A549 (cell line): ENCODE results near the gene SMG6. TPM values are rescaled to one million over a fixed set of nuclear protein-coding genes. Genes with fewer than 3 reads are reported as not detected.
"Not testable (repeated sequence)": the region's sequence is repeated elsewhere in the genome, so short reads cannot be mapped to it uniquely, and the experiment has no call there.

Experiments used
- ATAC-seq, 2 experiments: fragments of 200-7000 bp in 1 of 2; fragments of >200 bp in 1 of 2; cut with Nextera tagmentation in 1 of 2; cut with Tn5 transposase in 1 of 2; 3 replicates each; pipeline versions ENCODE4 v1.8.0 to v1.9.1; 2018 to 2020; ENCODE audit warnings: mild to moderate bottlenecking in 1 of 2, moderate library complexity in 1 of 2
- CTCF ChIA-PET: fragments of 300-600 bp; sonication (Branson Sonifier 250); formaldehyde crosslinking; extraction: SDS; loops from one replicate; lab custom pipeline; 2021; ENCODE audit warnings: antibody characterized with exemption, inconsistent platforms; lab: Yijun Ruan, JAX
- POLR2A ChIA-PET: fragments of 350-600 bp; formaldehyde crosslinking; extraction: SDS; loops from one replicate; lab custom pipeline; 2021; ENCODE audit warnings: antibody characterized with exemption, inconsistent platforms; lab: Yijun Ruan, JAX
- DNase-seq, 2 experiments: peaks; one replicate each; pipeline versions ENCODE4 v3.0.0 to v3.0.0-alpha.2; 2011 to 2016; ENCODE audit warnings: low read depth in 1 of 2, low spot score in 1 of 2
- FAIRE-seq: peaks from 2 replicates; lab custom pipeline; 2011; peaks lifted over from hg19 to GRCh38; lab: Jason Lieb, UNC
- H3K27ac ChIP-seq, 2 experiments: fragments of >200 bp; sonication (Bioruptor Twin); formaldehyde crosslinking; 3 replicates each; pipeline ENCODE4 v1.5.1; 2016 to 2017
- H3K4me1 ChIP-seq: fragments of >200 bp; sonication (Bioruptor Twin); formaldehyde crosslinking; 3 replicates; pipeline ENCODE4 v1.6.1; 2016
- H3K4me2 ChIP-seq: fragments of >200 bp; sonication (Bioruptor Twin); formaldehyde crosslinking; 3 replicates; pipeline ENCODE4 v1.6.1; 2016
- H3K4me3 ChIP-seq: fragments of >200 bp; sonication (Bioruptor Twin); formaldehyde crosslinking; 3 replicates; pipeline ENCODE4 v1.5.1; 2016
- H3K9me3 ChIP-seq: fragments of >200 bp; sonication (Bioruptor Twin); formaldehyde crosslinking; 3 replicates; pipeline ENCODE4 v1.6.1; 2016
- BCL3 ChIP-seq: fragments of >200 bp; sonication (Bioruptor Twin); formaldehyde crosslinking; IDR thresholded peaks from 3 replicates; pipeline ENCODE4 v1.6.1; 2016
- BHLHE40 ChIP-seq: IDR thresholded peaks from 2 replicates; pipeline ENCODE4 v1.6.1; 2012; ENCODE audit warnings: low read depth, low read length, inconsistent platforms
- CBX2 ChIP-seq: fragments of 200-600 bp; sonication (generic); IDR thresholded peaks from 2 replicates; pipeline ENCODE4 v1.6.1; 2016; ENCODE audit warnings: low read depth, mild to moderate bottlenecking, borderline replicate concordance
- CBX8 ChIP-seq: fragments of 200-600 bp; sonication (generic); IDR thresholded peaks from 2 replicates; pipeline ENCODE4 v1.6.1; 2016
- CEBPB ChIP-seq, 2 experiments: fragments of >200 bp in 1 of 2; sonication (Bioruptor Twin) in 1 of 2; formaldehyde crosslinking in 1 of 2; IDR thresholded peaks; 2 replicates each; pipeline ENCODE4 v1.6.1; 2012 to 2016
- CHD4 ChIP-seq: fragments of 200-600 bp; sonication (generic); IDR thresholded peaks from 2 replicates; pipeline ENCODE4 v1.6.1; 2016; ENCODE audit warnings: antibody characterized with exemption, mild to moderate bottlenecking, borderline replicate concordance
- CTCF ChIP-seq: fragments of >200 bp; sonication (Bioruptor Twin); formaldehyde crosslinking; IDR thresholded peaks from 3 replicates; pipeline ENCODE4 v1.5.1; 2016
- E2F6 ChIP-seq: IDR thresholded peaks from 2 replicates; pipeline ENCODE4 v1.6.1; 2012; ENCODE audit warnings: low read depth, borderline replicate concordance
- EP300 ChIP-seq, 2 experiments: fragments of >200 bp; sonication (Bioruptor Twin); formaldehyde crosslinking; IDR thresholded peaks; 2 replicates in 1 of 2; 3 replicates in 1 of 2; pipeline ENCODE4 v1.6.1; 2016 to 2017
- ESRRA ChIP-seq: fragments of 150-350 bp; IDR thresholded peaks from 2 replicates; pipeline ENCODE4 v1.6.1; 2014; ENCODE audit warnings: mild to moderate bottlenecking, low read length, borderline replicate concordance
- FOSL2 ChIP-seq, 2 experiments: fragments of 450-650 bp in 1 of 2; fragments of >200 bp in 1 of 2; sonication (Bioruptor Twin) in 1 of 2; formaldehyde crosslinking; IDR thresholded peaks; 2 replicates each; pipeline versions ENCODE4 v1.5.0 to v1.6.1; 2016 to 2020; ENCODE audit warnings: mild to moderate bottlenecking in 1 of 2, moderate library complexity in 1 of 2
- HDAC2 ChIP-seq: fragments of 200-600 bp; sonication (generic); IDR thresholded peaks from 2 replicates; pipeline ENCODE4 v1.6.1; 2016
- HOXA7 ChIP-seq: fragments of 250-450 bp; sonication (Bioruptor Pico); IDR thresholded peaks from 2 replicates; pipeline ENCODE4 v1.5.0; 2020; ENCODE audit warnings: mild to moderate bottlenecking, moderate library complexity
- HOXB13 ChIP-seq: fragments of 250-450 bp; sonication (Bioruptor Pico); IDR thresholded peaks from 2 replicates; pipeline ENCODE4 v1.5.0; 2020; ENCODE audit warnings: low read depth, mild to moderate bottlenecking, moderate library complexity
- JUNB ChIP-seq: fragments of >200 bp; sonication (Bioruptor Twin); formaldehyde crosslinking; IDR thresholded peaks from 2 replicates; pipeline ENCODE4 v1.6.1; 2016
- MAFK ChIP-seq: fragments of 450-650 bp; IDR thresholded peaks from 2 replicates; pipeline ENCODE4 v1.6.1; 2014; ENCODE audit not compliant: partially characterized antibody
- MAX ChIP-seq: IDR thresholded peaks from 2 replicates; pipeline ENCODE4 v1.6.1; 2012
- NFE2L2 ChIP-seq: fragments of 150-350 bp; conservative IDR thresholded peaks from 2 replicates; pipeline ENCODE4 v1.6.1; 2014; ENCODE audit warnings: low read length
- NPAS2 ChIP-seq: fragments of 250-450 bp; sonication (Bioruptor Pico); IDR thresholded peaks from 2 replicates; pipeline ENCODE4 v1.8.0; 2022; ENCODE audit warnings: mild to moderate bottlenecking, moderate library complexity, borderline replicate concordance
- PBX3 ChIP-seq: IDR thresholded peaks from 2 replicates; pipeline ENCODE4 v1.6.1; 2012
- RAD21 ChIP-seq, 2 experiments: fragments of >200 bp in 1 of 2; sonication (Bioruptor Twin) in 1 of 2; formaldehyde crosslinking in 1 of 2; IDR thresholded peaks in 1 of 2; conservative IDR thresholded peaks in 1 of 2; 2 replicates in 1 of 2; 3 replicates in 1 of 2; pipeline ENCODE4 v1.6.1; 2012 to 2018; ENCODE audit warnings: inconsistent platforms in 1 of 2
- RARB ChIP-seq: fragments of 250-450 bp; sonication (Bioruptor Pico); IDR thresholded peaks from 2 replicates; pipeline ENCODE4 v1.8.0; 2021; ENCODE audit warnings: mild to moderate bottlenecking, moderate library complexity
- SMC3 ChIP-seq: fragments of >200 bp; sonication (Bioruptor Twin); formaldehyde crosslinking; IDR thresholded peaks from 3 replicates; pipeline ENCODE4 v1.6.1; 2018; ENCODE audit warnings: inconsistent platforms
- SREBF2 ChIP-seq: fragments of 450-650 bp; IDR thresholded peaks from 2 replicates; pipeline ENCODE4 v1.6.1; 2014; ENCODE audit warnings: mild to moderate bottlenecking, moderate library complexity
- TFCP2L1 ChIP-seq: fragments of 250-450 bp; sonication (Bioruptor Pico); IDR thresholded peaks from 2 replicates; pipeline ENCODE4 v1.5.0; 2021; ENCODE audit warnings: mild to moderate bottlenecking
- USF2 ChIP-seq: fragments of 450-650 bp; IDR thresholded peaks from 2 replicates; pipeline ENCODE4 v1.6.1; 2014; ENCODE audit warnings: antibody characterized with exemption
- ZC3H11A ChIP-seq: fragments of 450-650 bp; IDR thresholded peaks from 2 replicates; pipeline ENCODE4 v1.6.1; 2014; ENCODE audit warnings: antibody characterized with exemption, mild to moderate bottlenecking
- ZSCAN20 ChIP-seq: fragments of 250-450 bp; sonication (Bioruptor Pico); IDR thresholded peaks from 2 replicates; pipeline ENCODE4 v1.8.0; 2022; ENCODE audit warnings: mild to moderate bottlenecking, moderate library complexity
- WGBS: methylation state at CpG from one replicate; pipeline ENCODE4 v1.1.6; 2017; ENCODE audit errors: missing lambda C conversion rate; 5-methylcytosine and 5-hydroxymethylcytosine counted together
- polyA plus RNA-seq, 4 experiments: library from polyadenylated mRNA; depleted of rRNA in 3 of 4; stranded (reverse); fragments of >200 nt; fragmentation: RNase III in 1 of 4; extraction: RNeasy Plus Mini Kit Qiagen cat#74134 plus additional on column Dnase treatment in 1 of 4; gene quantifications; 2 replicates in 3 of 4; 3 replicates in 1 of 4; pipeline ENCODE4 v1.2.3, GENCODE V29; 2011 to 2017

Gene SMG6
- polyA plus RNA-seq, 2 of the 4 experiments (the other 2 are of a cell fraction): 4.7 to 17.0 TPM

- no peak for TF ChIP-seq HOXA7 (CRISPR knock-in tag)
- TF ChIP-seq FOSL2 (IDR thresholded peaks at IDR 0.05): no peak
- no peak for TF ChIP-seq FOSL2 (CRISPR knock-in tag; IDR thresholded peaks at IDR 0.05)
- TF ChIP-seq NPAS2 (CRISPR knock-in tag): no peak
- no peak for TF ChIP-seq RAD21 (conservative IDR thresholded peaks at IDR 0.05 in 1 of 2, IDR thresholded peaks at IDR 0.05 in 1 of 2)
- no peak for TF ChIP-seq SREBF2
- no peak for TF ChIP-seq BCL3
- no peak for TF ChIP-seq ZSCAN20
- TF ChIP-seq EP300 (IDR thresholded peaks at IDR 0.05): no peak
- 86% methylated on average over 8 of the region's 8 CpGs for WGBS
- Histone ChIP-seq H3K9me3 (no peaks in the 10 kb centered on the region), H3K27ac (no peak overlapping the region), H3K4me2 (no peak overlapping the region), H3K4me1 (peaks cover 22% of the 10 kb centered on the region), H3K4me3 (no peak overlapping the region)
- POLR2A ChIA-PET: no interaction called here
- ATAC-seq (no peak), FAIRE-seq (no peak), DNase-seq (no peak)
- CTCF ChIA-PET: interaction anchor here (0.6 to 16.3 kb wide), 7 partner anchors 9 to 367 kb away, joined by 3 to 200 read pairs (median 4); partner anchors contain the start of gene HIC1
Measured at GRCh38 chr17:2259769-2260536, 43.6 kb downstream of the SMG6 start.

- CTCF ChIA-PET: interaction anchor here (0.6 to 16.3 kb wide), 9 partner anchors 10 to 205 kb away, joined by 3 to 200 read pairs (median 4); partner anchors contain the start of gene HIC1
- H3K4me2 ChIP-seq, FAIRE-seq, POLR2A ChIA-PET, H3K27ac ChIP-seq, H3K4me3 ChIP-seq, H3K9me3 ChIP-seq, ATAC-seq, DNase-seq: not testable (repeated sequence)
- peaks cover 19% of the 10 kb centered on the region for H3K4me1 ChIP-seq
- 88% methylated on average over 8 of the region's 8 CpGs for WGBS
Measured at GRCh38 chr17:2258830-2259229, 44.8 kb downstream of the SMG6 start.

- no peak; a peak in 1 of 6 replicates for ATAC-seq
- Histone ChIP-seq H3K9me3 (no peaks in the 10 kb centered on the region), H3K4me2 (no peak overlapping the region), H3K4me3 (no peak overlapping the region), H3K4me1 (no peaks in the 10 kb centered on the region), H3K27ac (no peak overlapping the region)
- POLR2A ChIA-PET: no interaction called here
- CTCF ChIA-PET: interaction anchor here (0.6 to 11.8 kb wide), 7 partner anchors 9 to 197 kb away, joined by 3 to 492 read pairs (median 6); partner anchors contain the start of gene HIC1
- DNase-seq: no peak
- 80% methylated on average over 5 of the region's 5 CpGs for WGBS
- FAIRE-seq: no peak
- no peak for TF ChIP-seq ZC3H11A
- no peak for TF ChIP-seq USF2
- TF ChIP-seq MAX: no peak
- no peak for TF ChIP-seq MAFK
- no peak for TF ChIP-seq CEBPB (IDR thresholded peaks at IDR 0.05)
- TF ChIP-seq PBX3: no peak
- no peak for TF ChIP-seq NFE2L2
- TF ChIP-seq SMC3: no peak
- TF ChIP-seq HOXB13 (CRISPR knock-in tag): no peak
- no peak for TF ChIP-seq E2F6
- no peak for TF ChIP-seq JUNB
- no peak for TF ChIP-seq RARB (CRISPR knock-in tag)
- no peak for TF ChIP-seq TFCP2L1 (CRISPR knock-in tag)
- no peak for TF ChIP-seq CHD4
- no peak for TF ChIP-seq BHLHE40
- no peak for TF ChIP-seq CBX8
- TF ChIP-seq CBX2: no peak
- TF ChIP-seq ESRRA: no peak
- no peak for TF ChIP-seq HDAC2
- TF ChIP-seq CTCF: no peak
Measured at GRCh38 chr17:2253768-2254406, 49.7 kb downstream of the SMG6 start.
